Heart right ventricle (tissue), 16 donors: Measurements from ENCODE around the gene TRABD. TPM values are rescaled to one million over a fixed set of nuclear protein-coding genes. Genes with fewer than 3 reads are reported as not detected.

Experiments used
- ATAC-seq, 8 donors: fragments of 200-7000 bp; cut with Tn5 transposase; one replicate each; pipeline ENCODE4 v1.9.1; 2020; ENCODE audit warnings: mild to moderate bottlenecking in 8 of 8, moderate library complexity in 8 of 8, moderate number of reproducible peaks in 1 of 8
- DNase-seq, 2 donors: peaks; one replicate each; pipeline ENCODE4 v3.0.0-alpha.2; 2020
- H3K27ac ChIP-seq, 10 donors: fragments of 200-600 bp; sonication (generic) in 2 of 10; one replicate each; pipeline versions ENCODE4 v1.5.0 to v1.8.0; 2020 to 2022; ENCODE audit warnings: mild to moderate bottlenecking in 3 of 10
- H3K27me3 ChIP-seq, 7 donors: fragments of 200-600 bp; one replicate each; pipeline ENCODE4 v1.8.0; 2021 to 2022; ENCODE audit warnings: mild to moderate bottlenecking in 2 of 7
- H3K36me3 ChIP-seq, 9 donors: fragments of 200-600 bp; sonication (generic) in 1 of 9; one replicate each; pipeline versions ENCODE4 v1.5.0 to v1.8.0; 2020 to 2022; ENCODE audit warnings: mild to moderate bottlenecking in 2 of 9
- H3K4me1 ChIP-seq, 9 donors: fragments of 200-600 bp; sonication (generic) in 1 of 9; one replicate each; pipeline versions ENCODE4 v1.5.0 to v1.8.0; 2020 to 2022; ENCODE audit warnings: mild to moderate bottlenecking in 4 of 9
- H3K4me3 ChIP-seq, 10 donors: fragments of 200-600 bp; sonication (generic) in 2 of 10; one replicate each; pipeline versions ENCODE4 v1.5.0 to v1.8.0; 2020 to 2022; ENCODE audit warnings: mild to moderate bottlenecking in 7 of 10, moderate library complexity in 2 of 10
- H3K9me3 ChIP-seq, 11 donors: fragments of 200-600 bp in 10 of 11; sonication (generic) in 2 of 11; one replicate each; pipeline versions ENCODE4 v1.5.0 to v1.8.0; 2013 to 2022; ENCODE audit warnings: mild to moderate bottlenecking in 2 of 11, control low read depth in 1 of 11, moderate library complexity in 1 of 11
- WGBS, 2 donors: extraction: QIAGEN DNeasy Blood & Tissue Kit; methylation state at CpG; one replicate each; pipeline ENCODE4 v1.1.7; 2013; ENCODE audit warnings: inconsistent platforms in 1 of 2; 5-methylcytosine and 5-hydroxymethylcytosine counted together
- intact Hi-C, 10 donors: fragments of 100-400 bp; cut with DNase I; formaldehyde crosslinking; loops; one replicate each; pipeline versions ENCODE4 v1.11.1 to v1.14.2; 2022
- polyA plus RNA-seq, 2 donors: library from polyadenylated mRNA; stranded (reverse); fragments of 200-250 nt; gene quantifications; one replicate each; pipeline ENCODE4 v1.2.3, GENCODE V29; 2013
- total RNA-seq, 10 donors: library from RNA; stranded (reverse); fragmentation: NEBNext Ultra II Directional in 3 of 10; extraction: Animal tissue kit (Norgen Biotek cat#: 25700) in 3 of 10; gene quantifications; one replicate each; pipeline versions ENCODE4 v1.2.1 to v1.2.4, GENCODE V29; 2021 to 2023
- TF ChIP-seq, protein P1 (sequence below), 9 donors: fragments of 200-600 bp; sonication (generic) in 2 of 9; IDR thresholded peaks; one replicate each; pipeline versions ENCODE4 v1.5.0 to v1.8.0; 2021 to 2022; ENCODE audit warnings: antibody characterized with exemption in 9 of 9, mild to moderate bottlenecking in 5 of 9, moderate library complexity in 1 of 9
- donor health status: Arrhythmogenic right ventricular cardiomyopathy.
- donor health status: ischemic (EF 13 %, LVEDD 7.1; RV severe dilation, severe dysfunction).
- donor health status: healthy with polysubstance abuse.
- donor health status: DM: no; HTN: yes; CAD: no.
- donor health status: DM: no; HTN: no; CAD: no.
- donor health status: ischemic (EF 25% LVEDD 6.9; RV normal size, moderate dysfunction).
- donor health status: ischemic (EF 25% LVEDD 5.7; RV mildly dilated, moderate dysfunction).
- donor health status: healthy.
- donor health status: DM: yes; HTN: yes; CAD: no.
- donor health status: Ischemic cardiomyopathy.
- donor health status: ischemic (EF 35%, LVEDD 5.7; RV mildly dilated, moderate dysfunction).
- donor health status: nonischemic (EF 11% LVEDD 7.7; RV severe dilation, severe dysfunction).
- donor health status: DM: yes; HTN: yes; CAD: no.
- donor health status: PGD.
- donor health status: ischemic (EF 29% LVEDD 5.4; RV normal size, mild dysfunction).
- donor health status: nonischemic (EF 23%, LVEDD 6.1; RV moderate dilation, normal function).

The TRABD gene
- total and polyA plus RNA-seq, 12 donors = 13.6 to 40.8 (median 19.0) TPM

DNA sequence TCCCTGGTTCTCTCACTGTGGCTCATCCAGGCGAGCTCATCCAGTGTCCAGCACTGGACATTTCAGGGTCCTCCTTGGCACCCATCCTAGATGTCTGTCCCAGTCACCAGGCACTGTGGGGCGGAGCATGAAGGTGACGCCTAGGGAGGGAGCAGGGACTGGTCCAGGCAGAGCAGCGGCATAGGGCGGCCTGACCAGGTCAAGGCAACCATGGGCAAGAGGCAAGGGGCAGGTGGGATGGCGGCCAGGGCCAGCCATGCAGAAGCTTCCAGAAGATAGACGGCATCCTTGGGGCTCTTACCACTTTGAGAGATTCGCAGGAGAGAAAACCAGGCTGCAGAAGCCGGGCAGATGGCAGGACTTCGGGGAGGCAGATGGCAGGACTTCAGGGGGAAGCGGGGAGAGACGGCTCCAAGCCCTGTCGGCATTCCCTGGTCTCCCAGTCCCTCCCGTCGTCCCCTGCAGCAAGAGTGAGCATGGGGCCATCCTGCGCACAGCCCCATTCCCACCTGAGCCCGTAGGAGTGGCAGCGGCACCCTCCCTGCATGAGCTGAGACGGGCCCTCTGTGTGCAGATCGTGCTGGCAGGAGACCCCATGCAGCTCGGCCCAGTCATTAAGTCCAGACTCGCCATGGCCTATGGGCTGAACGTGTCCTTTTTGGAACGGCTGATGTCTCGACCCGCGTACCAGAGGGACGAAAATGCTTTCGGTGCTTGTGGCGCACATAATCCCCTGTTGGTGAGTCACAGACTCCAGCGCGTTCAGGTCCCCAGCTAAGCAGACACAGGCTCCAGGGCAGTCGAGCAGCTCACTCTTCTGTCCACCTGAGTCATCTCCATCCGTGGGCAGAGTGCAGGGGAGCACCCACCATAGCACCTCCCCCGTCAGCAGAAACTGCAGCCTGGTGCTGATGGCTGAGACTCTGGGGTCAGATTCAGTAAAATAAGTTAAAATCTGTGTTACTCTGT is 35.3 kb upstream of the TRABD start:
- WGBS, 2 donors = 89 to 91% methylated on average over 35 of the region's 35 CpGs
- Histone ChIP-seq H3K9me3 (no peaks in the 10 kb centered on the region), H3K36me3 (no peaks in the 10 kb centered on the region), H3K4me3 (no peak overlapping the region), H3K27me3 (peaks cover 0 to 15% (median 10%) of the 10 kb centered on the region in 7 donors), H3K4me1 (peaks cover 0 to 20% (median 0%) of the 10 kb centered on the region in 9 donors), H3K27ac (no peak overlapping the region)
- TF ChIP-seq, protein P1, sequence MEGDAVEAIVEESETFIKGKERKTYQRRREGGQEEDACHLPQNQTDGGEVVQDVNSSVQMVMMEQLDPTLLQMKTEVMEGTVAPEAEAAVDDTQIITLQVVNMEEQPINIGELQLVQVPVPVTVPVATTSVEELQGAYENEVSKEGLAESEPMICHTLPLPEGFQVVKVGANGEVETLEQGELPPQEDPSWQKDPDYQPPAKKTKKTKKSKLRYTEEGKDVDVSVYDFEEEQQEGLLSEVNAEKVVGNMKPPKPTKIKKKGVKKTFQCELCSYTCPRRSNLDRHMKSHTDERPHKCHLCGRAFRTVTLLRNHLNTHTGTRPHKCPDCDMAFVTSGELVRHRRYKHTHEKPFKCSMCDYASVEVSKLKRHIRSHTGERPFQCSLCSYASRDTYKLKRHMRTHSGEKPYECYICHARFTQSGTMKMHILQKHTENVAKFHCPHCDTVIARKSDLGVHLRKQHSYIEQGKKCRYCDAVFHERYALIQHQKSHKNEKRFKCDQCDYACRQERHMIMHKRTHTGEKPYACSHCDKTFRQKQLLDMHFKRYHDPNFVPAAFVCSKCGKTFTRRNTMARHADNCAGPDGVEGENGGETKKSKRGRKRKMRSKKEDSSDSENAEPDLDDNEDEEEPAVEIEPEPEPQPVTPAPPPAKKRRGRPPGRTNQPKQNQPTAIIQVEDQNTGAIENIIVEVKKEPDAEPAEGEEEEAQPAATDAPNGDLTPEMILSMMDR (IDR thresholded peaks at IDR 0.05) = no peak
- intact Hi-C loops = loop anchor here in 2 of 10 donors (2.0 to 5.0 kb wide), 2 partner anchors 57 to 58 kb away; no protein-coding TSS in a partner anchor
- DNase-seq (no peak), ATAC-seq (no peak)

DNA sequence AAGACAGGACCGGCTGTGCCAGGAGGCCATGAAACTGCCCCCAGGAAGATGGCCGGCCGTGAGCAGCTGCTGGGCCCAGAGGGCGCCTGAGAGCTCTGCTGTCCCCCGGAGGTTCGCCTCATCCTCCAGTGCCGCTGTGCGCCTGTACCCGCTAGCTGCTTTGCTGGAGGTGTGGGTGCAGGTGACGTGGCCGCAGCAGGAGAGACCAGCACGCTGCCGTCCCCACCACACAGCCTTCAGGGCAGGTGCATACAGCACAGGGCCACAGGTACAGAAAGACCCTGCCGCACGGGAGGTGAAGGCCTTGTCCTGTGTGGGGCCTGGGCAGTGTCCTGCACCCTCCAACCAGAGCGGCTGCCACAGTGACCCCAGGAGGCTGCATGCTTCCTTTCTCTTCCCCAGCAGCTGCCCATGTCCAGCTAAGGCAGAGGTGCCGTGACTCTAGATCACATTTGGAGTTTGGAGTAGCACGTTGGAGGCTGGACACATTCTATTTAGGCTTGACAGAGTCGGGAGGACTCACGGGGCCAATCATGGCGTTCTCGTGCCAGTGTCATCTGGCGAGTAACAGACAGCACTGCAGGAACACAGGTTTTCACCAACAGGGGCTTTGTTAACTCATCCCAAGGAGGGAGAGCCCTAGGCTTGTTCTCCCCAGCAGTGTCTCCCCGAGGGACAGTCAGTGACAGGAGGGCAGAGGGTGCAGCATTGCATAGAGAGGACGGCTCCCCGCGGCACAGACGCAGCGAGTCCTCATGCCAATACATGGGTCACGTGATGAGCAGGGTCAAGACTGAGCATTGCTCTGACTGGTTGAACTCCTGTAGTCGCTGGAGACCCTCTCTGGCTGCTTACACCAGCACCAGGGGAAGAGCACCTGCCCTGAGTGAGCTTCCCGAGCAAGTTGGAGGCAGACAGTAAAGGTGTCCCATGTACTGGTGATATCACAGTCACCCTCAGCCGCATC is 33.9 kb upstream of the TRABD start:
- H3K4me1 ChIP-seq = peaks cover 0 to 13% (median 0%) of the 10 kb centered on the region in 9 donors
- intact Hi-C loops = loop anchor here in 2 of 10 donors (2.0 to 5.0 kb wide), 2 partner anchors 55 to 57 kb away; no protein-coding TSS in a partner anchor
- no peak for ATAC-seq
- no peak overlapping the region for H3K27ac ChIP-seq
- H3K36me3 ChIP-seq = no peaks in the 10 kb centered on the region
- 80 to 85% methylated on average over 33 of the region's 33 CpGs for WGBS, 2 donors
- peaks cover 0 to 4% (median 0%) of the 10 kb centered on the region in 7 donors for H3K27me3 ChIP-seq
- no peaks in the 10 kb centered on the region for H3K9me3 ChIP-seq
- H3K4me3 ChIP-seq = no peak overlapping the region
- TF ChIP-seq, protein P1 (IDR thresholded peaks at IDR 0.05) = no peak
- DNase-seq = no peak

DNA sequence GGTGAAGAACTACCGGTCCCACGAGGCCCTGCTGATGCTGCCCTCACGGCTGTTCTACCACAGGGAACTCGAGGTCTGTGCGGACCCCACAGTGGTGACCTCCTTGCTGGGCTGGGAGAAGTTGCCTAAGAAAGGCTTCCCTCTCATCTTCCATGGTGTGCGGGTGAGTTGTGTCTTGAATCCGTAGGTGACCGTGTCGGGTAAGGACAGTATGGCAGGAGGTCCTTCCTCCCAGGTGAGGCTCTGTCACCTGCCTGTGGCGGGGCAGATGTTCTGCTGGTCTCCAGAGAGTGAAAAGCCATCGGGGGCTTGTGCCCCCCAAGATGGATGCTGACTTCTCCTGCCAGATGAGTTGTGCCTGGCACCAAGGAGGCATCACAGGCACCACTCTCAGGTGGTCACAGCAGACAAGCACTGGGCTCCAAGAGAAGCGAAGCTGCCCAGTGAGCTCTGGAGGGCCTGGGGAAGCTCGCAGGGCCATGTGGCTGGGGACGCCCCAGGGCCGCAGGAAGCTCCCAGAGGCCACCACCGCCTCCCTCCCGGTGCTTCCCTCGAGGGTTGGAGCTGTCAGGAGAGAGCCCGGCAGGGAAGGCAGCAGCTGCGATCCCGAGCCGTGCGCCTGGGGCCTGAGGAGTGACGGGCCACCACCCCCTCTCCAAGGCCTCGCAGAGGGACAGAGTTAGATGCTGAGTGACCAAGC is 32.5 kb upstream of the TRABD start:
- WGBS, 2 donors = 75 to 77% methylated on average over 25 of the region's 25 CpGs
- H3K36me3 ChIP-seq = no peaks in the 10 kb centered on the region
- H3K27me3 ChIP-seq = peaks cover 0 to 13% (median 0%) of the 10 kb centered on the region in 7 donors
- no peak overlapping the region for H3K4me3 ChIP-seq
- no peak overlapping the region for H3K27ac ChIP-seq
- TF ChIP-seq, protein P1 (IDR thresholded peaks at IDR 0.05) = no peak
- intact Hi-C loops = loop anchor here in 1 of 10 donors (5.0 kb wide), 1 partner anchor 54 kb away; no protein-coding TSS in a partner anchor
- no peaks in the 10 kb centered on the region for H3K9me3 ChIP-seq
- no peak for DNase-seq
- H3K4me1 ChIP-seq = peaks cover 0 to 7% (median 0%) of the 10 kb centered on the region in 9 donors
- no peak for ATAC-seq
